Eye (tissue), 1 donor: Measurements from ENCODE around the gene AKR7A3.
"Not testable (repeated sequence)": the region's sequence is repeated elsewhere in the genome, so short reads cannot be mapped to it uniquely, and the experiment has no call there.

Source experiments
- DNase-seq: peaks from one replicate; pipeline ENCODE4 v3.0.0-alpha.2; 2015

Gene AKR7A3

DNA sequence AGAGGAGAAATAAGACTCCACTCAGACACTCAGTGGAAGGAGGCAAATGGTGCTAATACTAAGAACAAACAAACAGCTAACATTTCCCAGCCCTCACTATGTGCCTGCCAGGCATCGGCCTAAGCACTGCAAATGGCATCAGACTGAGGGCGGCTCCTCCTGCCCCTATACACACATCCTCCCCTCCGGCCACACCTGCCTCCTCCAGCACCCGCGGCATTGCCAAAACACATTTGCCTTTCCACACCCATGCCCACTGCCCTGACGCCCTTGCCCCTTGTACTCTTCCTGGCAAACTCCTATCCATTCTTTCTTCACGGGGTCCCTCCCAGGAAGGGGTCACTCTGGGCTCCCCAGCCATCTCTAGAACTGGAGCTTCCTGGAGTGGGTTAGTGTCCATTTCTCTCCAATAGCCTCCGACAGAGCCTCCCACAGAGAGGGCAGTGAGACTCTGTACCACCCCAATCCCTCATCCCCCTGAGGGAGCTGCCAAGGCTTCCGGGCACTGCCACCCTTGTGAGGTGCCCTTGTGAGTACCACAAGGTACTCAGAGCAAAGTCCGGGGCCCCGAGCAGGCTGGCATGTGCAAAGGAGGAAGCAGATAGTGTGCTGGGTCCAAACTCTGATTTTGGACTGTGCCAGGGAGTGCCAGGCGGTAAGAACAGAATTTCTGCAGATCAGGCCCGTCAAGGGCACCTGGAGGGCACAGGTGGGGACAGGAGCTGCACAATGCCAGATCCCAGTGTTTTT is 959 bp downstream of the AKR7A3 start:
- no peak for DNase-seq

DNA sequence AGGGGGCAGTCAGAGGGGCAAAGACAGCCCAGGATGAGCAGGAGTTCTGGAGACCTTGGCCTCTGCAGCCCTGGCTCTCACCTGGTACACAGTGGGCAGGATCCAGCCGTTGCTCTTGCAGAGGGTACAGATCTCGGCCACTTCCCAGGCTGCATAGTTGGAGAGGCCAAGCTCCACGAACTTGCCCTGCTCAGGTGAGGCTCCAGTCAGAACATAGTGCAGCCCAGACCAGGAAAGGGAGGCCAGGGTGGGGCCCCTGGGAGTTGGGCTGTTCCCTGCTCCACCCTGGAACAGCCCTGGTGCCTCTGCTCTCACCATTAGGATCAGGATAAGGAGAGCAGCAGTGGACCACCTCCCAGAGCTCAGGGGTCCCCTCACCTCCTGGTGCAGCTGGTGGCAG is 2.8 kb downstream of the AKR7A3 start:
- DNase-seq, result not testable (repeated sequence)

DNA sequence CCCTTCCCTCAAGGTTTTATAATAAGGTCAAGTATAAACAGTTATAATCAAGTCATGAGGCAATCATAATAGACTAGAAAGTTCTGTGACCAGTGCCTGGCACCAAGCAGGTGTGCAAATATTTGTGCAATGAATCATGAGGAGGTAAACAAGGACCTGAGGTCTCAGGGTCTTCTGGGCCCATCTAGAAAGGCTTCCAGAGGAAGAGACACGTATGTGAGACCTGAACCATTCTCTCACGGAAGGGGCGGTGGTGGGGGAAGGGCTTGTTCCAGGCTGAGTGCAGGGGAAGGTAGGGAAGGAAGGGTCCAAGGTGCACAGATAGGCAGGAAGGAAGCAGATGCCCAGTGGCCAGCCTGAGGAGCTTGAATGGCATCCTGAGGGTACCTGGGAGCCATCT is 3.2 kb downstream of the AKR7A3 start:
- DNase-seq, result not testable (repeated sequence)

DNA sequence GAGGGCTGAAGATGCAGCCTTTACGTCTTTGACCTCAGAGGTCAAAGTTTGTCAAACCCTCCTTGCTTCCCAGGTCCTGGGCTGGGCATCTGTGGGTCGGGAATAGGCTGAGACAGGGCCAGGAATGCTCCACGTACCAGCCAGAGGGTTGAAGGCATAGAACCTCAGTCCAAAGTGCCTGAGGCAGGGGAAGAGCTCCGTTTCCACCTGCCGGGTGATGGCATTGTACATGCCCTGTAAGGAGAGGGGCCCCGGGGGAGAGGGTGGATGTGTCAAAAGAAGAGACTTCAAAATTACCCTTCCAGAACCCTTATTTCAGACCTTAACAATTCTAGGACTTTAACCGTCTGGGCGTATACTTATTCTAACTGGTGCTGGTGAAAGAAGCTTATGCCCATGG is 3.7 kb downstream of the AKR7A3 start:
- no peak for DNase-seq

DNA sequence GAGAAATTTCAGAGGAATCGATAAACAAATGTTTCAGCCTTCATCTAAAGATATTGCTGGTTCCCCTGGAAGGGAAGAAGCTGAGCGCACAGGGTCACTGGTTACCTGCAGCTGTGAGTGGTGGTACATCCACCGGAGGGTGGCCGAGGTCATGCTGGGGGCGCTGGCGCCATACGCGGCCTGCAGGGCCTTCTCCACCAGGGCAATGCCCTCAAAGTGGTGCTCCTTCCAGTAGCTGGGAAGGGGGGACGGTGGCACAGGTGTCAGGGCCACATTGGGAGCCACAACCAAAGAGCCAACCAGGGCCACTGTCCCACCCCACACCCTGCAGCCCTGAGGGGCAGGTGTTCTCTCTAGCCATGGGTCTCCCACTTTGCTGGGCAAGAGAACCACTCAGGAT is 4.7 kb downstream of the AKR7A3 start:
- DNase-seq, result no peak

DNA sequence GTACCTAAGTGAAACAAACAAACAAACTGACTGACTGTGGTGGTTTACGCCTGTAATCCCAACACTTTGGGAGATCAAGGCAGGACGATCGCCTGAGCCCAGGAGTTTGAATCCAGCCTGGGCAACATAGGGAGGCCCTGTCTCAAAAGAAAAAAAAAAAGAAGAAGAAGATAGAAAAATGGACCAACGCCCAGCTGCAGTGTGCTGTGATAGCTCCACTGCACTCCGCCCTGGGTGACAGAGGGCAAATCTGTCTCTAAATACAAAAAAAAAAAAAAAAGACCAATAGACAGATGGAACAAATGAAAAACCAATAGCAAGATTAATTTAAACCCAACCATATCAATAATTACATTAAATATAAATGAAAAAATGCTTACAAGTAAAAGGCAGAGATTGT is 13.9 kb downstream of the AKR7A3 start:
- no peak for DNase-seq

DNA sequence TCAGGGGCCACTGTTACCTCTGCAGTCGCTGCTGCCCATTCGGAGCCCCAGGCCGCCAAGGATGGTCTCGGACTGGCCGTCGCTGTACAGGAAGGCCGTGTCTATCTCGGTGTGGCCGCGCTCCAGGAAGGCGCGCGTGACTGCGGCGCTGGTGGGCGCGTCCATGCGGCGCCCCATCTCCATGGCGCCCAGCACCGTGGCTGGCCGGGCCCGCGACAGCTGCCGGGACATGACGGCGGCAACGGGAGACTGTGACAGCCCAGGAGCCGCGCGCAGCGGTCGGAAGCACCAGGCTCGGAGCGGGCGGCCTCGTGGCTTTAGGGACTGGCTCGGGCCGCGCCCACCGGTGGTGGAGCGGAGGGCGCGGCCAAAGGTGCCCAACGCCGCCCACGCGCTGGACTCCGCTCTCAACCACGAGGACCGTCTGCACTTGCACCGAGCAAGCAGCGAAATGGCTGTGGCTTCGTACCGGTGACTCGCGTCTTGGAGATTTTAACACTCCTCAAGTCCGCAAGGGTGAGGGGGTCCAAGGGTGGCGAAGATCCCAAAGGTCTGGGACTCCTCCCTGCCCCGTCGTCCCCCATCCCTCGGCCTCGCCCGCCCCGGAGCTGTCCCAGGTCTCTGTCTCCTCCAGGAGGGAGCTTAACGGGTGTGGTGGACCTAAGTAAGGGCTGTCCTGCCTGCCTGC is 14.6 kb downstream of the AKR7A3 start:
- not testable (repeated sequence) for DNase-seq

DNA sequence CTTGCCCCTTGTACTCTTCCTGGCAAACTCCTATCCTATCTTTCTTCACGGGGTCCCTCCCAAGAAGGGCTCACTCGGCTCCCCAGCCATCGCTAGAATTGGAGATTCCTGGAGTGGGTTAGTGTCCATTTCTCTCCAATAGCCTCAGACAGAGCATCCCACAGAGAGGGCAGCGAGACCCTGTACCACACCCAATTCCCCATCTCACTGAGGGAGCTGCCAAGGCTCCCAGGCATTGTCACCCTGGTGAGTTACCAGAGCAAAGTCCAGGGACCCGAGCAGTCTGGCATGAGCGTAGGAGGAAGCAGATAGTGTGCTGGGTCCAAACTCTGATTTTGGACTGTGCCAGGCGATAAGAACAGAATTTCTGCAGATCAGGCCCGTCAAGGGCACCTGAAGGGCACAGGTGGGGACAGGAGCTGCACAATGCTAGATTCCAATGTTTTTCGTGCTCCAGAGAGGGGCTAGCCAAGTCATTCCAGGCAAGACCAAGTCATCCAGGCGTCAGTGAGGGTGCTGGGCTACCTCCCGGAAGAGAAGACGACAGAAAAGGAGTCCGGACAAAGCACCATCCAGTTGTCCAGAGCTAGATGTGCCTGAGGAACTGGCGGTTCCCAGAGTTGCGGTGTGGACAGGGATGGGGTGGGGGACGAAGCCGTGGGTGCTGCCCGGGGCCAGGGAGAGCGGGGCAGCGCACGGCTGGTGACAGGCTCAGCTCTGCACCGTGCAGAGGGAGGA is 15.3 kb downstream of the AKR7A3 start:
- no peak for DNase-seq

DNA sequence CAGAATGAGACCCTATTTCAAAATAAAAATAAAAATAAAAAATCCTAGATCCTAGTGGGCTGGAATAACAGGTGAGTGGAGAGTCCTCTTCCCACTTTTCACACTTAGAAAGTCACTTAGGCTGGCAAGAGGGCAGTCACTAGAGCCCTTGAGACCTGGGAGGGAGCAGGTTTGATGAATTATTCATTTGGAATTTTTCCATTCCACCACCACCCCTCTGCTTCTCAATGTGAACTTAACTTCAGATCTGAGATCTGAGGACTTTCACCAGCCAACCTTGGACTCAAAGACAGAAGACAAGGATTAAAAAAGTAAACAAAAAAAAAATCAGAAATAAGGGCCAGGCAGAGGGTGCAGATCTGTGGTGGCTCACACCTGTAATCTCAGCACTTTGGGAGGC is 16.5 kb downstream of the AKR7A3 start:
- DNase-seq, result no peak

DNA sequence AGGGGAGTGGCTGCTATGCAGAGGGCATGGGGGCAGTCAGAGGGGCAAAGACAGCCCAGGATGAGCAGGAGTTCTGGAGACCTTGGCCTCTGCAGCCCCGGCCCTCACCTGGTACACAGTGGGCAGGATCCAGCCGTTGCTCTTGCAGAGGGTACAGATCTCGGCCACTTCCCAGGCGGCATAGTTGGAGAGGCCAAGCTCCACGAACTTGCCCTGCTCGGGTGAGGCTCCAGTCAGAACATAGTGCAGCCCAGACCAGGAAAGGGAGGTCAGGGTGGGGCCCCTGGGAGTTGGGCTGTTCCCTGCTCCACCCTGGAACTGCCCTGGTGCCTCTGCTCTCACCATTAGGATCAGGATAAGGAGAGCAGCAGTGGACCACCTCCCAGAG is 18.2 kb downstream of the AKR7A3 start:
- DNase-seq, result not testable (repeated sequence)

DNA sequence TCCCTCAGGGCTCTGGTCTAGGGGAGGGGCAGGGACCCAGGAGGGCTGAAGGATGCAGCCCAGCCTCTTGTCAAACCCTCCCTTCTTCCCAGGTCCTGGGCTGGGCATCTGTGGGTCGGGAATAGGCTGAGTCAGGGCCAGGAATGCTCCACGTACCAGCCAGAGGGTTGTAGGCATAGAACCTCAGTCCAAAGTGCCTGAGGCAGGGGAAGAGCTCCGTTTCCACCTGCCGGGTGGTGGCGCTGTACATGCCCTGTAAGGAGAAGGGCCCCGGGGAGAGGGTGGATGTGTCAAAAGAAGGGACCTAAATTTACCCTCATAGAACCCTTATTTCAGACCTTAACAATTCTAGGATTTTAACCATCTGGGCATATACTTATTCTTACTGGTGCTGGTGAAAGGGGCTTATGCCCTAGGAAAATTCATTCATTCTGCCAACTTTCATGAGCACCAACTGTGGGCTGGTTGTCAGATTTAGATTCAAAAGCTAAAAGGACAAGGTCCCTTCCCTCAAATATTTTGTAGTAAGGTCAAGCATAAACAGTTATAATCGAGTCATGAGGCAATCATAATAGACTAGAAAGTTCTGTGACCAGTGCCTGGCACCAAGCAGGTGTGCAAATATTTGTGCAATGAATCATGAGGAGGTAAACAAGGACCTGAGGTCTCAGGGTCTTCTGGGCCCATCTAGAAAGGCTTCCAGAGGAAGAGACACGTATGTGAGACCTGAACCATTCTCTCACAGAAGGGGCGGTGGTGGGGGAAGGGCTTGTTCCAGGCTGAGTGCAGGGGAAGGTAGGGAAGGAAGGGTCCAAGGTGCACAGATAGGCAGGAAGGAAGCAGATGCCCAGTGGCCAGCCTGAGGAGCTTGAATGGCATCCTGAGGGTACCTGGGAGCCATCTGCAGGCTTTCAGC is 18.9 kb downstream of the AKR7A3 start:
- DNase-seq, result not testable (repeated sequence)

DNA sequence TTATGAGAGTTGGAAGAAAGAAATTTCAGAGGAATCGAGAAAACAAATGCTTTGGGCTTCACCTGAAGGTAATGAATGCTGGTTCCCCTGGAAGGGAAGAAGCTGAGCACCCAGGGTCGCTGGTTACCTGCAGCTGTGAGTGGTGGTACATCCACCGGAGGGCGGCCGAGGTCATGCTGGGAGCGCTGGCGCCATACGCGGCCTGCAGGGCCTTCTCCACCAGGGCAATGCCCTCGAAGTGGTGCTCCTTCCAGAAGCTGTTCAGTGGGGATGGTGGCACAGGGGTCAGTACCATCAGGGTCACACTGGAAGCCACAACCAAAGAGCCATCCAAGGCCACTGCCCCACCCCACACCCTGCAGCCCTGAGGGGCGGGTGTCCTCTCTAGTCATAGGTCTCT is 20.1 kb downstream of the AKR7A3 start:
- DNase-seq, result no peak

DNA sequence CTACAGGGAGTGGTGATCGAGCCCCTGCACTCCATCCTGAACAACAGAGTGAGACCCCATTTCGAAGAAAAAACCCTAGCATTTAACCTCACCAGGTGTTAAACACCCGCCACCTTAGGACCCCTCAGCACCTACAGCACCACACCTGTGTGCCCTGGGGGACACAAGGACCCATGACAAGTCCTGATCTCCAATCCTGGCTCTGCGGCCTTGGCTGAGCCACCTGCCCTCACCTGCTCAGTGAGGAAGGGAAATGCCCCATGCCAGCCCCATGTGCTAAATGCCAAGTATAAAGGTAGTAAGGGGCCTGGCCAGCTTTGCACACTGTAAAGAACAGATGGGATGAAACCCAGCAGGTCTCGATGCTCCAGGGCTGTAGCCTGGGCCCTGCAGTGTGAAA is 25.8 kb downstream of the AKR7A3 start:
- no peak for DNase-seq

DNA sequence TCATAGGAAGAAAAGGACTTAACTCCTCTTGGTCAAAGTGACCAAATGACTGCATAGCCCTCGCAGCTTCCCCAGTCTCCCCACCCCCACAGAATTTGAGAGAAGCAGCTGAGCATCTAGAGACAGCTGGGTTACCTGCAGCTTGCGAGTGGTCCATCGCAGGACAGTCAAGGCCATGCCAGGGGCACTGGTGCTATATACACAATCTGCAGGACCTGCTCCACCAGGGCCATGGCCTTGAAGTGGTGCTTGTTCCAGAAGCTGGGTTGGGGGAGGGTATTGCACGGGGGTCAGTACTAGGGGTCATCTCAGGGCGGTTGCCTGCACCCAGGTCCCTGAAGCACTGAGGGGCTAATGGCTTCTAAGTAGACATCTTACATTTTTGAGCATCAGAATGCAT is 26.5 kb downstream of the AKR7A3 start:
- no peak for DNase-seq

DNA sequence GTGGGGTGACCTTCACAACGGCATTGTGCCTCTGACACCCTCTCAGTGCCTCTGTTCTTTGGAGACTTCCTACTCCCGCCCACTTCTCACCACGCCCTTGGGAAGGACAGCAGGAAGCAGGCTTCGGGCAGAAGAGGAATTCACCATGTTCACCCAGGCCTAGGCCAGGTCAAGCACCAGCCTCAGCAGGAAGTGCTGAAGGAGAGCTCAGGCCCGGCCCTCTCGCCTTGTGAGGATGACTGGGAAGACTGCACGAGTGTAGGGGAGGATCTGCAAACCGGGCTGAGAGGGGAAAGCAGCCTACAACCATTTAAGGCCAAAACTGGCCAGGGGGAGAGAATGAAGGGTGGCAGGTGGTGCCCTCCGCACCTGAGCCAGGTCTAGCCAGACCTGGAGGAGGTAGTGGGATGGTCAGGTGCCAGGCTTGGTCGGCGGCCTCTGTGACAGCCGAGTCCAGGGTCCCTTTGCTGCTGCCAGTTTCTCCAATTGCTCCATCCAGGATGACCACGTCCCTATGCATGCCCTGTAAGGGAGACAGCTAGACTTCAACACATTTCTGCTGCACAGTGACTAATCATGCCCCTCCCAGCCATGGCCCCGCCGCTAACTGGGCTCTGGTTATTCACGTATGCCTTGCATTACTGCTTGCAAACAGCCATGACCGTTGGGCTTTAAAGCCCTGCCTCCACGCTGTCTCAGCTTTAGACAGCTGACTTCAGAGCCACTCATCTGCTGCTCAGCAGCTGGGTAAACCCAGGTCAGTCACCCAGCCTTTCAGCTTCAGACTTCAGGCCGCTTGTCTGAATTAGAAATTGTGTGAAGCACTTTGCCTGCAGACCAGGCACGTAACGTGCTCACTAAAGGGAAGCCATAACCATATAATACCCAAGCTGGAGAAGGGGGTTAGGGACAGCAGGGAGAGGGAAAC is 28.1 kb downstream of the AKR7A3 start:
- peak; percentile 20 for DNase-seq

DNA sequence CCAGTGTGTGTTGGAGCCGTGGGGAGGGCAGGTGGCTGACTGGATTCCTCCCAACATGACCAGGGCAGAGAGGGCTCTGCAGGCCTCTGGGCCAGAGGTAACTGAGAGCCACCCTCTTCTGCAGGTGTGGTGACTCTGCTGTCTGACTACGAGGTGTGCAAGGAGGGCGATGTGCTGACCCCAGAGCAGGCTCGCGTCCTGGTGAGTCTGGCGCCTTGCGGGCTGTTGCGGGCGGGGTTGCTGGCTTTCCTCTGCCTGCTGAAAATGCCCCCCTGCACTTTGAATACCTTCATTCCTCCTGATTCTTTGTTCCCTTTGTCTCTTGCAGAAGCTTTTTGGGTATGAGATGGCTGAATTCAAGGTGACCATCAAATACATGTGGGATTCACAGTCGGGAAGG is 30.2 kb downstream of the AKR7A3 start:
- DNase-seq, result no peak

DNA sequence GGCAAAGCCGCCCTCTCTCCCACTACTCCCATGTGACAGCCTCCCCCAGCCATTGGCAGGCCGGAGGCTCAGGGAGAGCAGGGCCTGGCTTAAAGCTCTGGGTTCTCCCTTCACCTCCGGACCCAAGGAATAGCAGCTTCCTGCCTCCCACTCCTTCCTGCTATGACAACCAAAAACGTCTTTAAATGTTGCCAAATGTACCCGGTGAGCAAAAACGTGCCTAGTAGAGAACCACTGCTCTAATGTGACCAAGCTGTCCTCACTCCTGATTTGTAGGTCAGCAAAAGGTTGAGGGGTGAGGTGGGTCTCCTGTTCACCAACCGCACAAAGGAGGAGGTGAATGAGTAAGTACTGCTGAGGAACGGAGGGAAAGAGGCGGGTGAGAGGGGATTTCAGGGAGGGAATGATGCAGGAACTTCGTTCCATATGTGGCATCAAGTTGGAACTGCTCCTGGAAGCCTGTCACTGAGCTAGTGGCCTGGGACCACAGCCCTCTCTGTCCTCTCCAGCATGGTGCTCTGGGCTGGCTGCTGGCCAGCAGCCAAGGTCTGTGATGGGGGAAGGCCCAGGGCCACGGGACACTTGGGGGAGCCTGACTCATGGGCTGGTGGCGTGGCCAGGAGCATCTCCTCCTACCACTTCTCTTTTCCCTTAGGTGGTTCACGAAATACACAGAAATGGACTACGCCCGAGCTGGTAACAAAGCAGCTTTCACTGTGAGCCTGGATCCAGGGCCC is 31.2 kb downstream of the AKR7A3 start:
- DNase-seq, result no peak

DNA sequence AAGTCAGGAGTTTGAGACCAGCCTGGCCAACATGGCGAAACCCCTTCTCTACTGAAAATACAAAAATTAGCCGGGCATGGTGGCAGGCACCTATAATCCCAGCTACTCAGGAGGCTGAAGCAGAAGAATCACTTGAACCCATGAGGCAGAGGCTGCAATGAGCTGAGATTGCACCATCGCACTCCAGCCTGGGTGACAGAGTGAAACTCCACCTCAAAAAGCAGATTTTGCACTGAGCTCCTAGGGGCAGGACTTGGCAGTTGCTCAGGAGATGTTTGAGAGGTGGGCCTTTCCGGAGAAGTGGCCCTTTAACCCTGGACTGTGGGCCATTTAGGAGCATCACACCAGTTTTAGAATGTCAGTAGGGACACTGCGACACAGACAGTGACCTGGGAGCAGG is 32.3 kb downstream of the AKR7A3 start:
- DNase-seq, result not testable (repeated sequence)

DNA sequence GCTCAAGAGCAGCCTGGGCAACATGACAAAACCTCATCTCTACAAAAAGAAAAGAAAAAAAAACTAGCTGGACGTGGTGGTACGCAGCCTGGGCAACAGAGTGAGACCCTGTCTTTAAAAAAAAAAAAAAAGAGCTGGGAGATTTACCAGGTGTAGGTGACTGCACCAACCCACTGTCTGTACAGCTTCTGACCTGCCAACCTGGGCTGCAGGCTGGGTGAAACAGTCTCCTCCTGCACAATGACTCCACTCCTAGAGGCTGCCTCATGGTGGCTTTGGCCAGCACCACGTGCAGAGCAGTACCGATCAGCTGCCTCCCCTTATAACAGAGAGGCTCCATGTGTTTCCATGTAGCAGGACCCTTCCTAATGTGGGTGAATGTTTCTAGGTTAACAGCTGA is 33.3 kb downstream of the AKR7A3 start:
- DNase-seq, result no peak

DNA sequence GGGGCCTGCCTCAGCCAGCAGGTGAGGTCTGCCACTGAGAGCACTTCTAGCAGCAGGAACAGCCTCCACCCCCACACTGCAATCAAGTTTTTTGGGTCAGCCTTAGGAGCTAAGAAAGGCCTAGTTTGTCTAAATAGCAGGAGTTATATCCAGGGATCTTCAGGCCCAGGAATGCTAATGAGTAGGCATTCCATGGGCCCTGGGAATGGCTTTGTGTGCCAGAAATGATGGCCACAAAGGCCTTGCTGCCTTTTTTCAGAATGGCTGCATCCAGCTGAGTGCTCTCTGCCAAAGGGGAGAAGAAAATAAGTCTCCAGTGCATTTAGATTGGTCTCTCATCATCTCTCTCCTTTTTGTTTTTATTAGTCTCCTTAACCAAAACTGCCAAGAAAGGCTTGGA is 34.2 kb downstream of the AKR7A3 start:
- DNase-seq, result no peak
